HS-27A (cell line): ENCODE results near the gene ITK.

Experiments
- DNase-seq: peaks from one replicate; pipeline ENCODE4 v3.0.0-alpha.2; 2012; ENCODE audit warnings: low read depth, missing footprints

The ITK gene

GRCh38 chr5:157180374-157181264, at the start of gene ITK:
Gene ITK (plus strand): TSS chr5:157180840. CDS start chr5:157180978, 138 bp downstream.
- no peak for DNase-seq

GRCh38 chr5:157130925-157131324, 49.7 kb upstream of the ITK start:
- no peak for DNase-seq

- DNase-seq = no peak
Observed at GRCh38 chr5:157132281-157132612, 48.4 kb upstream of the ITK start.

- no peak for DNase-seq
Observed at GRCh38 chr5:157137691-157138090, 42.9 kb upstream of the ITK start.

- DNase-seq = peak; percentile 84
Observed at GRCh38 chr5:157142317-157143126, 38.1 kb upstream of the ITK start, which contains the start of gene MED7. Gene MED7 (minus strand): TSS chr5:157142865. CDS start chr5:157139431, 3,434 bp downstream.

GRCh38 chr5:157143127-157143971, 37.3 kb upstream of the ITK start:
- no peak for DNase-seq

- no peak for DNase-seq
Observed at GRCh38 chr5:157148734-157149615, 31.7 kb upstream of the ITK start.

GRCh38 chr5:157150995-157151394, 29.6 kb upstream of the ITK start:
- no peak for DNase-seq

GRCh38 chr5:157155297-157155696, 25.3 kb upstream of the ITK start:
- DNase-seq = no peak

GRCh38 chr5:157157293-157157891, 23.2 kb upstream of the ITK start:
- no peak for DNase-seq

GRCh38 chr5:157159209-157159751, 21.4 kb upstream of the ITK start:
- no peak for DNase-seq

GRCh38 chr5:157160001-157160400, 20.6 kb upstream of the ITK start:
- DNase-seq = no peak

- DNase-seq = no peak
Observed at GRCh38 chr5:157161996-157162395, 18.6 kb upstream of the ITK start.

- DNase-seq = no peak
Observed at GRCh38 chr5:157162919-157163510, 17.6 kb upstream of the ITK start.

GRCh38 chr5:157164521-157164920, 16.1 kb upstream of the ITK start:
- DNase-seq = no peak

- no peak for DNase-seq
Observed at GRCh38 chr5:157165261-157165660, 15.4 kb upstream of the ITK start.

GRCh38 chr5:157165668-157166067, 15.0 kb upstream of the ITK start:
- DNase-seq = no peak

- no peak for DNase-seq
Observed at GRCh38 chr5:157166214-157167213, 14.1 kb upstream of the ITK start, which contains the start of gene GARIN3. Gene GARIN3 (minus strand): TSS chr5:157166264. CDS start chr5:157166168, 96 bp downstream.

- no peak for DNase-seq
Observed at GRCh38 chr5:157167214-157167621, 13.4 kb upstream of the ITK start.
